Right lobe of liver (tissue), 6 donors: Measurements from ENCODE around the gene DHX40. TPM values are rescaled to one million over a fixed set of nuclear protein-coding genes. Genes with fewer than 3 reads are reported as not detected.
"Not testable (repeated sequence)": the region's sequence is repeated elsewhere in the genome, so short reads cannot be mapped to it uniquely, and the experiment has no call there.

Source experiments
- ATAC-seq, 4 donors: fragments of 200-7000 bp; cut with Tn5 transposase; one replicate each; pipeline ENCODE4 v1.9.1; 2020; ENCODE audit warnings: mild to moderate bottlenecking in 4 of 4, moderate library complexity in 4 of 4
- DNase-seq, 3 donors: peaks; one replicate each; pipeline ENCODE4 v3.0.0-alpha.2; 2020
- H3K27ac ChIP-seq, 3 donors: fragments of 200-600 bp; one replicate each; pipeline ENCODE4 v1.8.0; 2022
- H3K27me3 ChIP-seq, 2 donors: fragments of 200-600 bp; one replicate each; pipeline ENCODE4 v1.8.0; 2022
- H3K36me3 ChIP-seq, 4 donors: fragments of 200-600 bp; sonication (generic) in 1 of 4; one replicate each; pipeline versions ENCODE4 v1.5.1 to v1.8.0; 2017 to 2022; ENCODE audit warnings: control low read depth in 1 of 4
- H3K4me1 ChIP-seq, 4 donors: fragments of 200-600 bp; sonication (generic) in 1 of 4; one replicate each; pipeline versions ENCODE4 v1.5.1 to v1.8.0; 2017 to 2022; ENCODE audit warnings: control low read depth in 1 of 4
- H3K4me3 ChIP-seq, 3 donors: fragments of 200-600 bp; one replicate each; pipeline ENCODE4 v1.8.0; 2022
- H3K9me3 ChIP-seq, 4 donors: fragments of 200-600 bp; sonication (generic) in 1 of 4; one replicate each; pipeline versions ENCODE4 v1.5.1 to v1.8.0; 2017 to 2022; ENCODE audit warnings: control low read depth in 1 of 4
- CTCF ChIP-seq, 4 donors: fragments of 200-600 bp in 3 of 4; fragments of 450-650 bp in 1 of 4; IDR thresholded peaks; one replicate each; pipeline versions ENCODE4 v1.5.1 to v1.8.0; 2016 to 2022; ENCODE audit warnings: antibody characterized with exemption in 4 of 4, mild to moderate bottlenecking in 2 of 4
- POLR2A ChIP-seq: fragments of 450-650 bp; IDR thresholded peaks from one replicate; pipeline ENCODE4 v1.6.1; 2017; ENCODE audit warnings: antibody characterized with exemption, mild to moderate bottlenecking
- WGBS: methylation state at CpG from one replicate; pipeline ENCODE4 v1.1.6; 2018; ENCODE audit warnings: low coverage, low lambda C conversion rate; ENCODE audit not compliant: insufficient coverage; ENCODE audit errors: missing lambda C conversion rate; 5-methylcytosine and 5-hydroxymethylcytosine counted together
- intact Hi-C, 2 donors: fragments of 100-400 bp; cut with DNase I; formaldehyde crosslinking; loops; one replicate each; pipeline versions ENCODE4 v1.11.2 to v1.14.1; 2022
- total RNA-seq, 6 experiments: library from RNA; depleted of rRNA in 2 of 6; stranded (reverse); fragments of >200 nt in 2 of 6; fragmentation: NEBNext Ultra II Directional in 3 of 6; extraction: Animal tissue kit (Norgen Biotek cat#: 25700) in 3 of 6; gene quantifications; one replicate each; pipeline versions ENCODE4 v1.1.0 to v1.2.4, GENCODE V29; 2016 to 2023
- donor health status: DM: no; HTN: yes; CAD: no.
- donor health status: DM: no; HTN: no; CAD: no.
- donor health status: DM: no; HTN: no; CAD: no.
- donor health status: DM: no; HTN: yes; CAD: no.
- donor health status: DM: no; HTN: yes; CAD: no.

DHX40 gene
- total RNA-seq, 6 experiments from 2014 or later, result 7.8 to 12.0 (median 9.4) TPM

DNA sequence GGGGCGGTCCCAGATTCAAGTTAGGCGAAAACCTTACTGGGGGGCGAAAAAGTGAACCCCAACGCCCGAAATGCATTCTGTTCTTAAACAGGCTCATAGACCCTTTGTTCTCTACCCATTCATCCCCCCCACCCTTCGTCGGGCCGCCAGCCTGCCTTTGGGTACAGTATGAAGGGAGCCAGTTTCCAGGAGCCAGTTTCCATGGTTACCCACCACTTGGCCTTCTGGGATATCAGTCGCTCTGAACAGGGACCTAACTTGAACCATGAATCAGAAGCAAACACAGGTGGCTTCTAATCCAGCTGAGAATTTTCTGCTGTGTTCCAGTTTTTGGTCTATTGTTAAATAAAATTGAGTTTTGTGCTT is 532 bp downstream of the DHX40 start:
- peaks cover 0 to 4% (median 0%) of the 10 kb centered on the region in 4 donors for H3K36me3 ChIP-seq
- WGBS, result no CpG with 5 or more reads among the region's 9 CpGs

GRCh38 chr17:59569151-59569550 is 3.7 kb downstream of the DHX40 start:
- H3K9me3 ChIP-seq, ATAC-seq, H3K4me3 ChIP-seq, H3K27ac ChIP-seq, H3K36me3 ChIP-seq, H3K27me3 ChIP-seq, intact Hi-C loops, DNase-seq: not testable (repeated sequence)
- peaks cover 0 to 11% (median 2%) of the 10 kb centered on the region in 4 donors for H3K4me1 ChIP-seq
- 92% methylated on average over 2 of the region's 5 CpGs for WGBS

More for the DNA sequence above, 532 bp downstream of the DHX40 start:
- peak overlapping the region; percentile 63 to 77 (median 74) for H3K27ac ChIP-seq
- TF ChIP-seq POLR2A, result no peak
- TF ChIP-seq CTCF (IDR thresholded peaks at IDR 0.05), result no peak
- peak; percentile 44 to 64 (median 60) for DNase-seq
- no peaks in the 10 kb centered on the region for H3K9me3 ChIP-seq
- intact Hi-C loops, result no loop called here
- peak overlapping the region; percentile 94 to 96 (median 95) for H3K4me3 ChIP-seq
- no peaks in the 10 kb centered on the region for H3K27me3 ChIP-seq
- ATAC-seq, result peak; percentile 77 to 85 (median 79)
- H3K4me1 ChIP-seq, result peaks cover 0 to 11% (median 2%) of the 10 kb centered on the region in 4 donors

GRCh38 chr17:59572301-59572924 is 7.0 kb downstream of the DHX40 start:
- ATAC-seq, result no peak
- Histone ChIP-seq H3K9me3 (no peaks in the 10 kb centered on the region), H3K36me3 (peaks cover 0 to 6% (median 0%) of the 10 kb centered on the region in 4 donors), H3K27me3 (no peaks in the 10 kb centered on the region), H3K27ac (no peak overlapping the region), H3K4me1 (no peaks in the 10 kb centered on the region), H3K4me3 (no peak overlapping the region)
- TF ChIP-seq CTCF (IDR thresholded peaks at IDR 0.05) (no peak), POLR2A (no peak)
- no peak for DNase-seq
- intact Hi-C loops, result no loop called here
- 84% methylated on average over 10 of the region's 10 CpGs for WGBS

GRCh38 chr17:59584168-59584567 is 18.8 kb downstream of the DHX40 start:
- H3K27ac ChIP-seq, H3K4me1 ChIP-seq, H3K9me3 ChIP-seq, intact Hi-C loops, H3K4me3 ChIP-seq, ATAC-seq, DNase-seq, H3K36me3 ChIP-seq, H3K27me3 ChIP-seq: not testable (repeated sequence)
- WGBS, result no CpG with 5 or more reads among the region's 1 CpG

DNA sequence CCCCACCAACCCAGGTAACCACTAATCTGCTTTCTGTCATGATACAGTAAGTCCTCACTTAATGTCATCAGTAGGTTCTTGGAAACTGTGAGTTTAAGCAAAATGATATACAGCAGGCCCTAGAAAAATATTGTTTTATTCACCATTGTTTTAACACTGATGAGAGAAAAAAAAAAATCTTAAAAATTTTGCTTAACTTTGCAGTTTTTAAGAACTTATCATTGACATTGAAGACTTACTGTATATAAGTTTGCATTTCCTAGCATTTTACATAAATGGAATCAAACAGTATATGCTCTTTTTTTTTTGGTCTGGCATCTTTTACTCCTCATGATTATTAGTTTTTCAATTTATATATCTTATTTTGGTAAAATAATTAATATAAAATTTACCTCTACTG is 34.8 kb downstream of the DHX40 start:
- no peak overlapping the region for H3K4me3 ChIP-seq
- DNase-seq, result no peak
- no peaks in the 10 kb centered on the region for H3K4me1 ChIP-seq
- H3K27ac ChIP-seq, result no peak overlapping the region
- H3K27me3 ChIP-seq, result no peaks in the 10 kb centered on the region
- intact Hi-C loops, result no loop called here
- TF ChIP-seq POLR2A (no peak), CTCF (IDR thresholded peaks at IDR 0.05) (no peak)
- no peaks in the 10 kb centered on the region for H3K9me3 ChIP-seq
- ATAC-seq, result no peak
- peaks cover 0 to 21% (median 0%) of the 10 kb centered on the region in 4 donors for H3K36me3 ChIP-seq
